Measurements from ENCODE around the gene ANGPTL1.
"Not testable (repeated sequence)": the region's sequence is repeated elsewhere in the genome, so short reads cannot be mapped to it uniquely, and the experiment has no call there.

ANGPTL1 gene

DNA sequence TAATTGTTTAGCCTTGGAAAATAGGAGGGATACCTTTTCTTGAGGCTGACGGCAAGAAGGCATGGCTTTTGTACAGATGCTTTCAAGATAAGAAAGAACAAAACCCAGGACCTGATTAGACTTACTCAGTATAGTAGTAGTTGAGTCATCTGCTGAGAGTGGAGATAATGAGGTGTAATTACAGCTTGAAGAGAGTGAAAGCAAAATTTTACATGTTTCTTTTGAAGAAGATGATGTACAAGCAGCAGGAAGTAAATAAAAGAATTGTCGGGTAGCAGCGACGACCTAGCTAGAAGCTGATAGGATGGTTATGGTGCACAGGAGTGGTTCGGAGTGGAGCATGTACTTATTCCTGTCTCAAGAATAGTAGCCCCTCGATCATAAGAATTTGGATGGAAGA is 6.6 kb downstream of the ANGPTL1 start:
- DNase-seq: no peak

DNA sequence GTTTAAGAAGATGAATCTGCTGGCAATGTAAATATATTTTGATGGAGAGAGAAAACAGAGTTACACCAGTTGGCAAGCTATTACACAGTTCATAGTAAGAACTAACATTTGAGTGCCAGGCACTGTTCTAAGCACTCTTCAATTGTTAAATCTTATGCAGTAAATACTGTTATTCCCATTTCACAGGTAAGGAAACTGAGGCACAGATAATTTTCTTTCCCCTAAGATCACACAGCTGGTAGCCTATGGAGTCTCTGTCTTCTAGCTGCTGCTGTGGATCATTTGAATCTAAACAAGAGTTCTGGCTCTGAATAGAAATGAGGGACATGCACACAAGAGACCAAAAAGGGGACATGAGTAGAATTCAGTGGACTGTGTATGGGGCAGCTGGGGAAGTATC is 8.0 kb downstream of the ANGPTL1 start:
- no peak for DNase-seq

DNA sequence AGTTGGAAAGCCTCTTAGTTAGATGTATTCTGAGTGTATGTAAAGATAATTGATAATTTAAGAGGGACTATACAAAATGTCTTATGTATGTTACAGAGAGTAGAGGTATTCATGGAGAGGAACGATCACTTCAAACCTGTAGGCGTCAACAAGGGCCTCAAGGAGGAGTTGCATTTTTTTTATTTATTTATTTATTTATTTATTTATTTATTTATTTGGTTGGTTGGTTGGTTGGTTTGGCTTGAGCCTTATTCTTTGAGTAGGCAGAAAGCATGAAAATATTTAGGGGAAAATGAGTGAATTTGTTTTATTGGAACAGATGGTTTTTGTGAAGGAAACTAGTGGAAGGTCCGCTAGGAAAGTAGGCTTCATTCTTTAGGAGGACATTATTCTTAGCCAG is 8.5 kb downstream of the ANGPTL1 start:
- no peak for DNase-seq

DNA sequence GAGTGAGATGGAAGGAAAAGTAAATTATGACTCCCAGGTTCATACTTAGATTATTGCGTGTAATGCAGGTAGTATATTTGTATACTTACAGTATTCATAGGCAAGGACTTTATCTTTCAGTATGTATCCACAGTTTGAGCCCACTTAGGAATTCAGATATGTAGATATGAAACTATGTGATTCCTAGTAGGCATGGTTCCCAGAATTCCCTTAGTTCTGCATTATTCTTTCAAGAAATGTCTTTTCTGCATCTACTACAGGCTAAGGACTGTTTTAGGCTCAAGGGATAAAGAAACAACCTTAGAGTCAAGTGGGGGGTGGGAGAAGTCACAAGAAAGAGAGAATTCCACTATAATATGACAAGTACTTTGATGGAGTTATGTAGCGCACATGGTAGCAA is 13.8 kb downstream of the ANGPTL1 start:
- no peak for DNase-seq

DNA sequence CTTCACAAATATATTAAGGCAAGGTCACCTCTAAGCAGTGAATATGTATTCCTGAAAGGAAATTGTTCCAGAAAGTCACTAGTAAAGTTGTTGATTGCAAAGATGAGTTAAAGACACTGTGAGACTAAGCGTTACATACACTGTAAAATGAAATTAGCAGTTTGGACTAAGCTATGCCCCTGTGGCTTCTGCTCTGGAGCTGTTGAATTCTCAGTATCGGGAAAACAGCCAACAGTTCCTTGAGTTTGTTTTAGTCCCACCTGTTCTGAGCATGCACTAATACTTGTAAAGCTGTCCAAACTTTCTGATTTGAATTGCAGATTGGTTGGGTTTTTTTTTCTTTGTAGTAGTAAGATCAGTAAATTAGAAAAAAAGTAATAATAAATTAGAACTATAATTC is 21.0 kb downstream of the ANGPTL1 start:
- DNase-seq: no peak

DNA sequence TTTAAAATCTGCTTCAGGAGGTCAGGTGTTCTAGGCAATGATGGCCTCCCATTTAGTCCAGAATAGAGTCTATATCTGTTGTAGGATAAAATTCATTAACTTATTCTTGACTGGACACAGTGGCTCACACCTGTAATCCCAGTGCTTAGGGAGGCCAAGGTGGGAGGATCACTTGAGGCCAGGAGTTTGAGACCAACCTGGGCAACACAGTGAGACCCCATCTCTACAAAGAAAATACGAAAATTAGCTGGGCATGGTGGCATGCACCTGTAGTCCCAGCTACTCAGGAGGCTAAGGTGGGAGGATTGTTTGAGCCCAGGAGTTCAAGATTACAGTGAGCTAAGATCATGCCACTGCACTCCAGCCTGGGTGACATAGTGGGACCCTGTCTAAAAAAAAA is 23.0 kb downstream of the ANGPTL1 start:
- DNase-seq: not testable (repeated sequence)

DNA sequence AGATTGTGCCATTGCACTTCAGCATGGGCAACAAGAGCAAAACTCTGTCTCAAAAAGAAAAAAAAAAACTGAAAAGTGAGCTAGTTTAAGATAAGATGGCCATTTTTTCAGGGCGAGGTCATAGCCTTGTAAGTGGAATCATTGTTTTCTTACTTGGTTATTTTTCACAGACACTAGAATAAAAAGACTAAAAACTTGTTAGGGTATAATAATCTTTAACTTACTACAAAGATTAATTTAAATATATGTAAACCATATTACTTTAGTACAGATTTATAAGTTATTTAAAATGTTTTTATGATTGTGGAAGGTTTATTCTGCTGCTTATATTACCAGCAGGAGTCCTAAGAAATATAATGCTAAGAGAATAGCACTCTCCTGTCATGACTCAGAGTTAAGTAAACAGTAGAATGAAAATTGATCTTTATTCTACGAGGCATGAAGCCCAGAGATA is 23.5 kb downstream of the ANGPTL1 start:
- no peak for DNase-seq

DNA sequence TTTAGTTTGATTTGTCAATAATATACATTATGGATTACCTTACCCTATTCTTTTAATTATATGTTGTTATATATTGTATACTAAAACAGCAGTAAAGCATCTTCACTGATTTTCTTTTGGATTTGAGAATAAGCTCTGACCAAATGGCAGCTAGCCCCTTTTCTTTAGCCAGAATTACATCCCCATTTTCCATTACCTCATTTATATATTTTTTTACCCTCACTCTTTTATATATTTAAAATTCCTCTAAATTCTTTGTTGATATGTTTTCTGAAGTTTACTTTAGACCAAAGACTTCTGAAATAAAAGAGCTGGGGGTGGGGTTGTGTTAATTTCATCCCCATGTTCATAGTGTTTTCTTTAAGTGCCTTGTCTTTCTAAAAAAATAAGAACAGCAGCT is 24.6 kb downstream of the ANGPTL1 start:
- DNase-seq: no peak

DNA sequence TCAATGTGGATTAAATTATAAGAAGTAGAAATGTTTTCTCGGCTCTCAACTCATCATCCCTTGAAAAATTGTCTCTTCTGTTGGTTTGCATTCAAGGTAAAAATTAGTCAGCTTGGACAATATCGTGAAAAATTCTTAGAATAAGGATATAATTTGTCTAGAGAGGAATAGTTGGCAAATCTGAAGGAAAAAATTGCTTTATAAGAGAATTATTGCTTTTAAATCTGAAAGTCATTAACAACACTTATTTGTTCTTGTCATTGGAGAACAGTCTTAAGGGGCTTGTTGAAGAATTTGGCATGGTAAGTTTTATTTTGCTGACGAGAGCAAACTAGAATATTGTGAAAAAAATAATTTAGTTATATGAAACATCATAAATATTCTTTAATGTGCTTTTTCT is 26.4 kb downstream of the ANGPTL1 start:
- no peak for DNase-seq

DNA sequence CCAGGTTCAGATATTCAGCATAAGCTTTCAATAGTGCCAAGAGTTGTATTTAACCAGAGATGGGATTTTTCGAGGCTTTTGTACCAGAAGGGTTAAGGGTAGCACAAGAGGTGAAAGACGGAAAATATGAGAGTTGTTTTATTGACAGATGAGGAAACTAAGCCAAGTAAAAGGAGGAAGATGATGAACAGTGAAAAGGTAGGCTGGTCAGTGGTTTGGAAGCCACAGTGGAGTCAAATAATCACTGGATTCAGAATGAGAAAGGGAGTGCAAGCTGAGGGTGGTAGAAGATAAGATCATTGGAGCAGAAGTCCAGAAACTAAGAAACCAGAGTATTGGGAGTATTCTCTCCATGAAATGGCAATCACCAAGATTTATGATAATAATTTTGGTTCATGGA is 45.7 kb downstream of the ANGPTL1 start:
- DNase-seq: no peak

DNA sequence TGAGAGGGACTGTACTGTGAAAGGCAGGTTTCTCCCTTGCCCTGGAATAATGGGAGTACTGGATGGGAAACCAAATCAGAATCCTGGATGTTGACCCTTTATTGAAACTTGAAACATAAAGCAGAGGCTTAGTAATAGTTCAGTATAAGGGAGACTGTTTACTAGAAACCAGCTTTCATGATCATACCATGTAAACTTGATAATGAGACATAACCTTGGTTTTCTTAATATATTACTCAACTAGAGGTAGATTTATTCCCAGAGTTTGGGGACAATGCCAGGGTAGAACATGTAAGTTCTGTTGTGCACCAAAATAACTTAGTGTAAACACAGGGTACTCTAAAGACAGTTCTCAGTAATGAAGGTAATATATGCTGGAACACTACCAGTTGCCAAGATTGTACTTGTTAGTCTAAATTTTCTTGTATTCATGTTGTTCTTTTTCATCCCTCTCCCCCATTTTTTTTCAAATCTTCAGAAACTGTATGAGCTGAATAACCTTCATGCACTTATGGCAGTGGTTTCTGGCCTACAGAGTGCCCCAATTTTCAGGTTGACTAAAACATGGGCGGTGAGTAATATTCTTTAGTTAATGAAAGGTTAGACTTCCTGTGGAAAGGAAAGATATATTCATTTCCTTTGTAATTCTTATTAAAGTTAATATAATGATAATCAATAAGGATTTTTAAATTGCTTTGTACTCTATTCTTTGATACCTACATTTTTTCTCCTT is 49.6 kb downstream of the ANGPTL1 start:
- DNase-seq: no peak

DNA sequence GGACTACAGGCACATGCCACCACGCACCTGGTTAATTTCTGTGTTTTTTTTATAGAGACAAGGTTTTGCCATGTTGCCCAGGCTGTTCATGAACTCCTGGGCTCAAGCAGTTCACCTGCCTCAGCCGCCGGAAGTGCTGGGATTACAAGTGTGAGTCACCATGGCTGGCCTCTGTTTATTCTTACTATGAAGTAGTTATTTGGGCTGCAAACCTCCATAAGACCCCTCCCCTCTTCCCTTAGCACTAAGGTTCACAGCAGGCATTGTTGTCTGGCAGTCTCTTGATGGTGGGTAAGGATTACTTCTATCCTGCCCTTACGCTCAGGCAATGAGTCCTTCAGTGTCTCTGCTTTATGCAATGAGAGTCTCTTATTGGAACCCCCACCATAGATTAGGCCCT is 51.8 kb downstream of the ANGPTL1 start:
- DNase-seq: no peak

DNA sequence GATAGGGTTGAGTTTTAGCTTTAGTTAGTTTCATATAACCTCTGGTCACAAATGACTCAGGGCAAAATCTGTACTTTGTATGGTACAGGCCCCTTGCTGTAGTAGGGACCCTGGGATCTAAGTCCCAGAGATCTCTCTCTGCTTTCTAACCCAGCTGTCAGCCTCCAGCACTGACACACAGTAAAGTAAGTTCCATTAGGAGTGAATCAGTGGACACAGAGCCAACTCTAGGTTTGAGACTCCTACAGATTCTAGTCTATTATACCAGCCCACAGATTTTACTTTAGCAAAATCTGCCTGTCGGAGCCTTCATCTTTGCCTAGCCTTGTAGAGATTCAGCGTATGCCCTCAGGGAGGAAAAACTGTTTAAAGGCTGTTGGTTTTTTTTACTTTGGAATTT is 52.5 kb downstream of the ANGPTL1 start:
- DNase-seq: no peak

DNA sequence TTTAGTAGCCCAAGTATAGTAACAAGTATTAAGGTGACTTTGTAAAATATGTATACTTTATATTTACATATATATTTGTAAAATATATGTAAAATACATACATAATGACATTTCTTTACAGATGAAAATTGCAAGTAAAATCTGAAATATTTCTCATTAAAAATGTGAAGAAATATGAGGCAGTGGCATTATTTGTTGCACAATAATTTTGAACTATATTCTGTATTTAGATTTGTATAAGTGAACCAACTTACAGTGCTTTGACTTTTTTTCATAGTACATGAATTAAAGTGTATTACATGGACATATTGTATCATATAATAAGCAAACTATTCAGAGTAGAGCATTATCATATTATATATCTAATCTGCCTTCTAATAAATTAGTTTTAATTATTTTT is 60.3 kb downstream of the ANGPTL1 start:
- no peak for DNase-seq

DNA sequence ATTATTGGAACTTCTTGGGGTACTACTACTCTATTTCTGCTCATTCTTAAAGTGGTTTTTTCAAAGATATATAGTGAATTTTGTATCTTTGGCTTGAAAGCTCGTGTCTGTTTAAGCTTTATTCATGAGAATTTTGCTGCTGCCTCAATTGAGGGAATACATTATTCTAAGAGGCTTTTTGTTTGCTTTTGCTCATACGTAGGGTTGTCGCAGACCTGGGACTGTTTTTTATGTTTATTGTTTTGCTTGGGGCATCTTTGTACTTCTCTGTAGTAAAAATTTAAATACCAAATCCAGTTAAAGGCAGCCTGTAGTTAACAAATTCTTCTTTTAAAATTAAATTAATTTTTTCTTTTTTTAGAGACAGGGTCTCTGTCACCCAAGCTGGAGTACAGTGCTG is 62.3 kb downstream of the ANGPTL1 start:
- DNase-seq: no peak

DNA sequence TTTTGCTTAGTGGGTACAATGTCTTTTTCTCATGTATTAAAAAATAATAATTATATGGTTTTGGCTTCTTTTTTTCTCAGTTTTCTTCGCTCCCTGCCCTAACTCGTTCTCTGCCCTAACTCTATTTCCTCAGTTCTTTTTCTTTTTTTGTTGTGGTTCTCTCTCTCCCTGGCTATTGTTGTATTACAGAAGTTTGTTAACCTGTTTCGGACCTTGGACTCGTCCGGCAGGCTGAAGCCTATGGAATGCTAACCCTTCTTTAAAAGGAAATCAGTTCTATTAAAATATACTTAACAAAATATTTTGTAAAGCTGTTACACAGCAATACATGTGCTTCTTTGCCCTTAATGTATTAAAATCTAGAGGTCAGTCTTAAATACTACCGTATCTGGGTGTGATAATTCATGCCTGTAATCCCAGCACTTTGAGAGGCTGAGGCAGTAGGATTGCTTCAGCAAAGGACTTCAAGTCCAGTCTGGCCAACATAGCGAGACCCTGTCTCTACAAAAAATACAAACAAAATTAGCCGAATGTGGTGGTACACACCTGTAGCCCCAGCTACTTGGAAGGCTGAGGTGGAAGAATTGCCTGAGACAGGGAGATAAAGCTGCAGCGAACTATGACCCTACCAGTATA is 64.1 kb downstream of the ANGPTL1 start:
- DNase-seq: no peak

DNA sequence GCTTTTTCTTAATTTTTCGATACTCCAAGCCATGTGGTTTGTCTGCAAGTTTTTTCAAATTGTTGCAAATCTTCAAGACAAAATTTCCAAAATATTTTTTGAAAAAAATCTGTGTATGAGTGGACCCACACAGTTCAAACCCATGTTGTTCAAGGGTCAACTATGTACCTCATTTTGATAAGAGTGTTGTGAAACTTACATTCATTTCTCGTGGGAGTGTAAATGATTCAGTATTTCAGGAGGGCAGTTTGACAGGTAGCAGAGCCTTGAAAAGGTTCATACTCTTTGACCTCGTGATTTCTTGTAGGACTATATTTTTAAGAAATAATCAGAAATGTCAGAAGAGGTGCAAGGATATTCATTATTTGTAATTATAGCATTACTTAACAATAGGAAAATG is 68.0 kb downstream of the ANGPTL1 start:
- no peak for DNase-seq
